Colonic mucosa (tissue), 4 donors: ENCODE data around the gene SRXN1. TPM values are rescaled to one million over a fixed set of nuclear protein-coding genes. Genes with fewer than 3 reads are reported as not detected.
A peak's percentile ranks its signal among the peaks of the same experiment; 100 is the strongest.

Experiments
- DNase-seq: peaks from one replicate; pipeline ENCODE4 v3.0.0-alpha.2; 2020
- H3K27ac ChIP-seq: fragments of 200-600 bp; one replicate; pipeline ENCODE4 v1.8.0; 2021
- H3K27me3 ChIP-seq: fragments of 200-600 bp; one replicate; pipeline ENCODE4 v1.8.0; 2021
- H3K36me3 ChIP-seq: fragments of 200-600 bp; one replicate; pipeline ENCODE4 v1.8.0; 2021
- H3K4me1 ChIP-seq: fragments of 200-600 bp; one replicate; pipeline ENCODE4 v1.8.0; 2021; ENCODE audit warnings: mild to moderate bottlenecking
- H3K4me3 ChIP-seq: fragments of 200-600 bp; one replicate; pipeline ENCODE4 v1.8.0; 2021
- H3K9ac ChIP-seq, 2 donors: one replicate each; pipeline ENCODE4 v1.7.0; 2013; ENCODE audit warnings: control low read depth in 2 of 2, low read depth in 2 of 2, low read length in 2 of 2
- H3K9me3 ChIP-seq: fragments of 200-600 bp; one replicate; pipeline ENCODE4 v1.8.0; 2021
- intact Hi-C: fragments of 100-400 bp; cut with DNase I; formaldehyde crosslinking; loops from one replicate; pipeline ENCODE4 v1.14.1; 2022
- total RNA-seq, 2 donors: library from RNA; stranded (reverse); fragmentation: NEBNext Ultra II Directional in 1 of 2; extraction: Animal tissue kit (Norgen Biotek cat#: 25700) in 1 of 2; gene quantifications; one replicate each; pipeline ENCODE4 v1.2.1, GENCODE V29; 2021
- TF ChIP-seq, protein P1 (sequence below): fragments of 200-600 bp; IDR thresholded peaks from one replicate; pipeline ENCODE4 v1.8.0; 2022; ENCODE audit warnings: antibody characterized with exemption, mild to moderate bottlenecking
- donor health status: healthy.
- donor health status: DM: no; HTN: no; CAD: no.
- donor health status: DM: no; HTN: no; CAD: no.

Gene SRXN1
- total RNA-seq, 2 donors from 2014 or later = 20.8 to 25.3 TPM

DNA sequence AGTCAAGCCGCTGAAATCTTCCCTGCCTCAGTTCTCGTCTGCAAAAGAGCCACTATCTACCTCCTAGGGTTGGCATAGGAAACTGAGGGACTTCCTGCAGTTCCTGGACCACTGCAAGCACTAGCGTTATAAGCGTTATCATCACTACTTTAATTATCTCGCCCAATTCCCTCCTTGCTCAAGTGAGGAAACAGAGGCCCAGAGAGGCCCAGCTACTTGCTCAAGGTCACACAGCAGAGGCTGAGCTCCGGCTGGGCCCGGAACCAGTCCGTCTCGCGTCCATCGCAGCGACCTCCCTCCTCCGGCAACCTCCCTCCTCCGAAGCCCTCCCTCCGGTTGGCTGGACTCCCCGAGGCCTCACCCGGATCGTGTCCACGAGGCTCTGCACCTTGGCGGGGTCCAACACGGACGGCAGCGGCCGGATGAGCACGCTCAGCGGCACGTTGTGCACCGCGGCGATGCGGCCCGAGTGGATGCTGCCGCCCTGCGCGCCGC, 338 bp downstream of the SRXN1 start:
- no peaks in the 10 kb centered on the region for H3K36me3 ChIP-seq
- TF ChIP-seq, protein P1, sequence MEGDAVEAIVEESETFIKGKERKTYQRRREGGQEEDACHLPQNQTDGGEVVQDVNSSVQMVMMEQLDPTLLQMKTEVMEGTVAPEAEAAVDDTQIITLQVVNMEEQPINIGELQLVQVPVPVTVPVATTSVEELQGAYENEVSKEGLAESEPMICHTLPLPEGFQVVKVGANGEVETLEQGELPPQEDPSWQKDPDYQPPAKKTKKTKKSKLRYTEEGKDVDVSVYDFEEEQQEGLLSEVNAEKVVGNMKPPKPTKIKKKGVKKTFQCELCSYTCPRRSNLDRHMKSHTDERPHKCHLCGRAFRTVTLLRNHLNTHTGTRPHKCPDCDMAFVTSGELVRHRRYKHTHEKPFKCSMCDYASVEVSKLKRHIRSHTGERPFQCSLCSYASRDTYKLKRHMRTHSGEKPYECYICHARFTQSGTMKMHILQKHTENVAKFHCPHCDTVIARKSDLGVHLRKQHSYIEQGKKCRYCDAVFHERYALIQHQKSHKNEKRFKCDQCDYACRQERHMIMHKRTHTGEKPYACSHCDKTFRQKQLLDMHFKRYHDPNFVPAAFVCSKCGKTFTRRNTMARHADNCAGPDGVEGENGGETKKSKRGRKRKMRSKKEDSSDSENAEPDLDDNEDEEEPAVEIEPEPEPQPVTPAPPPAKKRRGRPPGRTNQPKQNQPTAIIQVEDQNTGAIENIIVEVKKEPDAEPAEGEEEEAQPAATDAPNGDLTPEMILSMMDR = no peak
- no peaks in the 10 kb centered on the region for H3K27me3 ChIP-seq
- no peaks in the 10 kb centered on the region for H3K9me3 ChIP-seq
- intact Hi-C loops = loop anchor here (5.0 kb wide), 1 partner anchor 105 kb away; no protein-coding TSS in a partner anchor
- DNase-seq = peak; percentile 37
- H3K4me3 ChIP-seq = peak overlapping the region; percentile 65
- no peaks in the 10 kb centered on the region for H3K4me1 ChIP-seq
- H3K27ac ChIP-seq = peak overlapping the region; percentile 57
- H3K9ac ChIP-seq = peak overlapping the region; percentile 76 to 97

DNA sequence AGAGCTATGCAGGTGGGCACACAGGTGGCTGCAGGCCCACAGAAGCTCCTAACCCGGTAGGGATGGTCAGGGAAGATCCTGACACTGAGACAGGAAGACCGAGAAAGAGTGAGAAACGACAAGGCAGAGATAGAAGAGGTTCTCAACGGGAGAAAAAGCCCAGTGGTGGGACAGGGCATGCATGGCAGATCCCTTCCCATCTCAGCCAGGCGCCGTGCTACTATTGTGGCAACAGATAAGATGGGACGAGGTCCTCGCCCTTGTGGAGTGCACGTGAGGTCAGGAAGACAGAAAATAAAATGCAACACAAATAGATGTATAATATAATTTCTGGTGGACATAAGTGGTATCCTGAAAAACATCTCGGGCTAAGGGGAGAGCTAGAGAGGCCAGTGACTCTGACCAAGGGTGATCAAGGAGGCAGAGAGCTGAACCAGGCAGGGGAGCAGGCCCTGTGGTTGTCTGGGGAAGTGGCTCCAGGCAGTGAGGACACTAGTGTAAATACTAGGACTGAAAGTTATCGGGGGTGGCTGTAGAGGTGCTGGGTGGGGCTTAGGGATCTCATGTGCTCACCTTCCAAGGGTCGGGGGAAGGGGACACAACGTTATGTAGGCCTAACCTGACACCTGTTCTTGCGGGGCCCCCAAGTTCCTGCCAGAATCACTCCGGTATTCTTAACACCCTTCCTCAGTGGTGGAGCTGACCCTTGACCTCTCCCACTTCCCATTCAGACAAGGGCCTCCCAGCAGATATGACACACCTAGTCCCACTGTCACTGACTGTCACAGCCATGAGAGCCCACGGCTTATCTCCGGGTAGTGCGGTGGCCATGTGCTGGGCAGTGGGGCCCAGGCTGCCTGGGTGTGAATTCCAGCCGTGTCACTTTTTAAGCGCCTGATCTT, 1.0 kb downstream of the SRXN1 start:
- peak; percentile 32 for DNase-seq
- TF ChIP-seq, protein P1 = no peak
- intact Hi-C loops = loop anchor here (5.0 kb wide), 1 partner anchor 105 kb away; no protein-coding TSS in a partner anchor
- Histone ChIP-seq H3K36me3 (no peaks in the 10 kb centered on the region), H3K4me3 (peak overlapping the region; percentile 65), H3K4me1 (no peaks in the 10 kb centered on the region), H3K27me3 (no peaks in the 10 kb centered on the region), H3K9me3 (no peaks in the 10 kb centered on the region), H3K9ac (peak overlapping the region; percentile 76 to 97), H3K27ac (peak overlapping the region; percentile 57)

DNA sequence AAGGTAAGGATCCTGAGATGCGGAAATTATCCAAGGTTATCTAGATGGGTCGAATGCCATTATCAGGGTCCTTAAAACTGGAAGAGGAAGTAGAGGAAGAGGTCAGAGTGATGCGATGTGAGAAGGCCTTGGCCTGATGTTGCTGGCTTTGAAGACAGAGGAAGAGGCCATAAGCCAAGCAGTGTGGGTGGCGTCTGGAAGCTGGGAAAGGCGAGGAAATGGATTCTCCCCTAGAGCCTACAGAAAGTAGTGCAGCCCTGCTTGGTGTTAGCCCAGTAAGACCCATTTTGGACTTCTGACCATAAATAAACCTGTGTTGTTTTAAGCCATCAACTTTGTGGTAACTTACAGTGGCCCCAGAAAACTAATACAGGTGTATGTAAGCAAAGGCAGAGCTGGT, 2.0 kb downstream of the SRXN1 start:
- no peaks in the 10 kb centered on the region for H3K36me3 ChIP-seq
- TF ChIP-seq, protein P1 = no peak
- H3K4me1 ChIP-seq = no peaks in the 10 kb centered on the region
- H3K9me3 ChIP-seq = no peaks in the 10 kb centered on the region
- DNase-seq = no peak
- intact Hi-C loops = loop anchor here (5.0 kb wide), 1 partner anchor 104 kb away; no protein-coding TSS in a partner anchor
- H3K27ac ChIP-seq = no peak overlapping the region
- H3K27me3 ChIP-seq = no peaks in the 10 kb centered on the region
- H3K9ac ChIP-seq = no peak overlapping the region
- H3K4me3 ChIP-seq = no peak overlapping the region

DNA sequence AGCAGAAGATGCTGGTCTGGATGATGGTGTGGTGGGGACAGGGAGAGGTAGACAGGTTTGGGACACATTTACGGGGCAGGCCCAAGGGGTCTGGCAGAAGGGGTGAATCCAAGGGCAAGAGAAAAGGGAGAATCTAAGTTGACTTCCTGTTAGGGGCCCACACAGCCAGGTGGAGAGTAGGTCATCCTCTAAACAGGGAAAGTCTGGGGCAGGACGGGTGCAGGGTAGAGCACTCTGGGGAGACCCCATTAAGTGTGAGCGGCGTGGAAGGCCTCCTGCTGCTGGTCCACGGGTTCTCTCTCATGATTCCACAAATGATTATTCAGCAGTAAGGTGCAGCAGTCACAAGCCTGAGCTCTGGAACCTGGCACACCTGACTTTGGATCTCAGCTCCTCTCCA, 2.7 kb downstream of the SRXN1 start:
- intact Hi-C loops = loop anchor here (5.0 kb wide), 1 partner anchor 103 kb away; no protein-coding TSS in a partner anchor
- H3K36me3 ChIP-seq = no peaks in the 10 kb centered on the region
- H3K9ac ChIP-seq = no peak overlapping the region
- no peaks in the 10 kb centered on the region for H3K9me3 ChIP-seq
- TF ChIP-seq, protein P1 = no peak
- no peaks in the 10 kb centered on the region for H3K4me1 ChIP-seq
- H3K27ac ChIP-seq = no peak overlapping the region
- no peaks in the 10 kb centered on the region for H3K27me3 ChIP-seq
- H3K4me3 ChIP-seq = no peak overlapping the region
- DNase-seq = no peak

DNA sequence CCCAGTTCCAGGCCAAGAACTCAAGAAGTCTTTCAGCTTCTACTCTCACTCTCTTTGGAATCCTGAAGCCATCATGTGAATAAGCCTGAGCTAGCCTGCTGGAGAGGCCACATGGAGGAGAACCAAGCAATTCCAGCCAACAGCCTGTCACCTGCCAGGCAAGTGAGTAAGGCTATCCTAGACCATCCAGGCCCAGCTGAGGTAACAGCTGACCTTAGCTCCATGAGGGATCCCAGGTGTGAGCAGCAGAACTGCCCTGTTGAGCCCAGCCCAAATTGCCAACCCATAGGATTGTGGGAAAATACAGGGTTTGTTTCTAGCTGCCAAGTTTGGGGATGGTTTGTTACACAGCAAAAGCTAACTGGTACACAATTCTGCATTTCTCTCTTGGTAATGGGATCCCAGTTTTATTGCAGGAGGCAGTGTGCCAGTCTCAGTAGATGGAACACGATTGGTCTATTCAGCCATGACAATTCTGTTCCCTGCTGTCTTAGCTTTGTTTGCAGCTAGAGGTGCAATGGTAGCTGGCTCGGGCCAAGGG, 5.5 kb downstream of the SRXN1 start:
- intact Hi-C loops = loop anchor here (5.0 kb wide), 1 partner anchor 295 kb away; no protein-coding TSS in a partner anchor
- H3K27me3 ChIP-seq = peaks cover 4% of the 10 kb centered on the region

More for the DNA sequence above, 5.5 kb downstream of the SRXN1 start:
- TF ChIP-seq, protein P1 = no peak
- no peak for DNase-seq
- H3K4me3 ChIP-seq = no peak overlapping the region
- no peaks in the 10 kb centered on the region for H3K9me3 ChIP-seq
- no peaks in the 10 kb centered on the region for H3K36me3 ChIP-seq
- no peak overlapping the region for H3K27ac ChIP-seq
- no peaks in the 10 kb centered on the region for H3K4me1 ChIP-seq
- no peak overlapping the region for H3K9ac ChIP-seq
